Activated T-cell treated with anti-CD3 and anti-CD28 coated beads for 1 hour (primary cell): Measurements from ENCODE around the gene TFCP2L1.

Experiments
- DNase-seq: peaks from one replicate; pipeline ENCODE4 v3.0.0-alpha.2; 2020; ENCODE audit warnings: low read depth

TFCP2L1 gene

GRCh38 chr2:121266543-121267106 lies 18.4 kb downstream of the TFCP2L1 start:
- no peak for DNase-seq

- DNase-seq, result no peak
These were observed 20.8 kb downstream of the TFCP2L1 start for GRCh38 chr2:121263996-121264715.

GRCh38 chr2:121260370-121261154 lies 24.4 kb downstream of the TFCP2L1 start:
- no peak for DNase-seq

GRCh38 chr2:121258051-121258450 lies 27.0 kb downstream of the TFCP2L1 start:
- no peak for DNase-seq

- no peak for DNase-seq
These were observed 27.5 kb downstream of the TFCP2L1 start for GRCh38 chr2:121257480-121257840.

- DNase-seq, result no peak
These were observed 28.1 kb downstream of the TFCP2L1 start for GRCh38 chr2:121256720-121257479.

- no peak for DNase-seq
These were observed 29.6 kb downstream of the TFCP2L1 start for GRCh38 chr2:121255358-121255757.

GRCh38 chr2:121254748-121255147 lies 30.3 kb downstream of the TFCP2L1 start:
- DNase-seq, result no peak

- no peak for DNase-seq
These were observed 31.2 kb downstream of the TFCP2L1 start for GRCh38 chr2:121253674-121254240.

GRCh38 chr2:121253021-121253673 lies 31.9 kb downstream of the TFCP2L1 start:
- DNase-seq, result no peak

- no peak for DNase-seq
These were observed 33.5 kb downstream of the TFCP2L1 start for GRCh38 chr2:121251497-121251896.

- DNase-seq, result no peak
These were observed 36.1 kb downstream of the TFCP2L1 start for GRCh38 chr2:121248766-121249343.

GRCh38 chr2:121247971-121248370 lies 37.0 kb downstream of the TFCP2L1 start:
- DNase-seq, result no peak

GRCh38 chr2:121247534-121247933 lies 37.5 kb downstream of the TFCP2L1 start:
- no peak for DNase-seq

GRCh38 chr2:121246704-121247255 lies 38.2 kb downstream of the TFCP2L1 start:
- DNase-seq, result no peak

- no peak for DNase-seq
These were observed 39.1 kb downstream of the TFCP2L1 start for GRCh38 chr2:121245913-121246312.

GRCh38 chr2:121245120-121245820 lies 39.7 kb downstream of the TFCP2L1 start:
- no peak for DNase-seq

- DNase-seq, result no peak
These were observed 40.4 kb downstream of the TFCP2L1 start for GRCh38 chr2:121244616-121245015.

GRCh38 chr2:121243821-121244460 lies 41.1 kb downstream of the TFCP2L1 start:
- no peak for DNase-seq

- no peak for DNase-seq
These were observed 42.0 kb downstream of the TFCP2L1 start for GRCh38 chr2:121242976-121243375.
